SK-N-SH treated with all-trans-retinoic acid at 6 μM for 48 hours (cell line): ENCODE data around the gene XKR8.

Experiments used
- PPARA ChIP-seq: fragments of 250-450 bp; sonication (Bioruptor Pico); IDR thresholded peaks from 2 replicates; pipeline ENCODE4 v1.5.0; 2020; ENCODE audit warnings: mild to moderate bottlenecking, borderline replicate concordance
- RARB ChIP-seq: fragments of 250-450 bp; sonication (Bioruptor Pico); IDR thresholded peaks from 2 replicates; pipeline ENCODE4 v1.8.0; 2021; ENCODE audit warnings: mild to moderate bottlenecking, moderate library complexity
- ZNF8 ChIP-seq: fragments of 450-650 bp; formaldehyde crosslinking; IDR thresholded peaks from 2 replicates; pipeline ENCODE4 v1.5.0; 2020; ENCODE audit warnings: mild to moderate bottlenecking, moderate library complexity

DNA sequence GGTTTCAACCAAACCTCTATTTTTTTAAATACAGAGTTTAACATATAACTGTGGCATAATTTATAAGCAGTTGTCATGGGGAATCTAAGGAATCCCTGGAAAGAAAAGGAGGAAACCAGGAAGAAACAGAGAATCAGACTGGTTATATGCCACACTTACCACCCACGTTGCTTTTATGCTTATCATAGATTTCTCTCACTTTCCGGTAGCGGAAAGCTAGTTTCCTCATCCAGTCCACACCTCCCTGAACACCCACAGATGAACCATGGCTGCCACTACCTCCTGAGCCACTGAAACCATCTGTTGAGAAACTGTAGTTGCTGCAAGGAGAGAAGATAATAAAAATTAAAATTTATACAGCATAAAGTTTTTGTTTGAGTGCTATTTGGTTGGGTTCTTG is 33.5 kb downstream of the XKR8 start:
- TF ChIP-seq RARB (CRISPR knock-in tag): no peak
- TF ChIP-seq ZNF8 (CRISPR knock-in tag): no peak
- no peak for TF ChIP-seq PPARA (CRISPR knock-in tag)
